ENCODE results near the gene SEMA3F. TPM values are rescaled to one million over a fixed set of nuclear protein-coding genes. Genes with fewer than 3 reads are reported as not detected.

Gene SEMA3F
- polyA plus RNA-seq, 2 of the 4 experiments (the other 2 are of a cell fraction) = 2.9 to 10.6 TPM

GRCh38 chr3:50205413-50206276, 50.5 kb downstream of the SEMA3F start:
- H3K4me3 ChIP-seq = no peak overlapping the region
- no peak for ATAC-seq
- TF ChIP-seq ZFP36 (IDR thresholded peaks at IDR 0.05; ENCODE audit: borderline replicate concordance, partially characterized antibody) (no peak), RARB (CRISPR knock-in tag; IDR thresholded peaks at IDR 0.05) (no peak), EHMT2 (IDR thresholded peaks at IDR 0.05; ENCODE audit: low read depth) (no peak), JUN (IDR thresholded peaks at IDR 0.05) (no peak), TP53 (CRISPR knock-in tag; IDR thresholded peaks at IDR 0.05) (no peak), USF2 (IDR thresholded peaks at IDR 0.05) (no peak), TFCP2L1 (CRISPR knock-in tag; IDR thresholded peaks at IDR 0.05) (no peak), POLR2AphosphoS2 (conservative IDR thresholded peaks at IDR 0.05; ENCODE audit: low read length) (no peak), JUNB (IDR thresholded peaks at IDR 0.05) (no peak), BHLHE40 (IDR thresholded peaks at IDR 0.05; ENCODE audit: low read depth, low read length) (no peak), KDM5A (IDR thresholded peaks at IDR 0.05) (no peak), HDAC2 (IDR thresholded peaks at IDR 0.05) (no peak), MAZ (IDR thresholded peaks at IDR 0.05; ENCODE audit: borderline replicate concordance, low read depth, low read length) (no peak), RNF2 (IDR thresholded peaks at IDR 0.05; ENCODE audit: borderline replicate concordance, low read depth) (no peak), REST (IDR thresholded peaks at IDR 0.05) (no peak), CHD4 (IDR thresholded peaks at IDR 0.05; ENCODE audit: borderline replicate concordance) (no peak), EHF (CRISPR knock-in tag; IDR thresholded peaks at IDR 0.05) (no peak)
- TF ChIP-seq, protein P1, sequence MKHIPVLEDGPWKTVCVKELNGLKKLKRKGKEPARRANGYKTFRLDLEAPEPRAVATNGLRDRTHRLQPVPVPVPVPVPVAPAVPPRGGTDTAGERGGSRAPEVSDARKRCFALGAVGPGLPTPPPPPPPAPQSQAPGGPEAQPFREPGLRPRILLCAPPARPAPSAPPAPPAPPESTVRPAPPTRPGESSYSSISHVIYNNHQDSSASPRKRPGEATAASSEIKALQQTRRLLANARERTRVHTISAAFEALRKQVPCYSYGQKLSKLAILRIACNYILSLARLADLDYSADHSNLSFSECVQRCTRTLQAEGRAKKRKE (CRISPR knock-in tag; IDR thresholded peaks at IDR 0.05; ENCODE audit: low read depth) = no peak
- H3K27ac ChIP-seq = no peak overlapping the region
- FAIRE-seq = no peak
- DNase-seq (ENCODE audit: low read depth in 1 of 2, low spot score in 1 of 2) = no peak
- ChIA-PET CTCF (interaction anchor here (1.2 to 25.9 kb wide), 5 partner anchors 13 to 84 kb away, joined by 3 to 550 read pairs (median 7); partner anchors contain the start of gene GNAT1), POLR2A (no interaction called here)
- H3K4me2 ChIP-seq = peak overlapping the region; percentile 61; the same call in 2 of the 3 replicates
- no peaks in the 10 kb centered on the region; the same call in 2 of the 3 replicates for H3K4me1 ChIP-seq
- H3K9me3 ChIP-seq = no peaks in the 10 kb centered on the region
- 91% methylated on average over 10 of the region's 67 CpGs for WGBS (ENCODE audit: missing lambda C conversion rate)

DNA sequence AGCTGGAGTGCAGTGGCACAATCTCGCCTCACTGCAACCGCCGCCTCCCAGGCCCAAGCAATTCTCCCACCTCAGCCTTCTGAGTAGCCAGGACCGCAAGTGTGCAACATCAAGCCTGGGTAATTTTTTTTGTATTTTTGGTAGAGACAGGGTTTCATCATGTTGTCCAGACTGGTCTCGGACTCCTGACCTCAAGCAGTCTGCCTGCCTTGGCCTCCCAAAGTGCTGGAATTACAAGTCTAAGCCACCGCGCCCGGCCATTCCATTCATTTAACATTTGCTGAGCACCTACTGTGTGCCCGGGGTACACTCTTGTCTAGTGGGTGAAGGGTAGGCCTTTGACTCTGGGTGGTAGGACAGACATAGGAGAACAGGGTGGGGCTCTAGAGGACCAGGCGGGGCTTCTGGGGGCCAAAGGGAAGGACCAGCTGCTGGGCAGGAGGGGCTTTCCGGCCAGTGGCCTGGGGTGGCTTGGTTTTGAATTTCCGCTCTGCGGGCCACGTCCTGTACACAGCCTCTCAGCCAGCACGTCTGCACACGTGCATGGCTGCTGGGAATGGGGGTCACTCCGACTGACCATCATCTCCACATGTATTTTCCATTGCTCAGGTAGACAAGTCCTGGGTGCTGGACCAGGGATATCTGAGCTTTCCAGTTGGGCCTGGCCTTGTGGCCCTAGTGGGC, 52.4 kb downstream of the SEMA3F start:
- 89% methylated on average over 16 of the region's 17 CpGs for WGBS (ENCODE audit: missing lambda C conversion rate)
- no peak for TF ChIP-seq KDM1A (IDR thresholded peaks at IDR 0.05; ENCODE audit: low read depth)
- TF ChIP-seq E2F6 (IDR thresholded peaks at IDR 0.05; ENCODE audit: borderline replicate concordance, low read depth) = no peak
- no peak for TF ChIP-seq NR3C1 (IDR thresholded peaks at IDR 0.05)
- Histone ChIP-seq H3K9me3 (no peaks in the 10 kb centered on the region), H3K4me2 (no peak overlapping the region), H3K27ac (no peak overlapping the region), H3K4me3 (no peak overlapping the region), H3K4me1 (no peaks in the 10 kb centered on the region; the same call in 2 of the 3 replicates)
- DNase-seq (ENCODE audit: low read depth in 1 of 2, low spot score in 1 of 2) (no peak), FAIRE-seq (no peak), ATAC-seq (no peak)
- CTCF ChIA-PET = interaction anchor here (0.6 to 25.9 kb wide), 6 partner anchors 17 to 111 kb away, joined by 3 to 550 read pairs (median 5); partner anchors contain the start of gene GNAT1
- POLR2A ChIA-PET = no interaction called here

Measured in A549 (cell line).